Stimulated activated naive CD4-positive, alpha-beta T cell treated with Interleukin-2 at 50 U/mL for 16 hours (primary cell): Measurements from ENCODE around the gene PRKAG2.
A peak's percentile ranks its signal among the peaks of the same experiment; 100 is the strongest.
"Not testable (repeated sequence)": the region's sequence is repeated elsewhere in the genome, so short reads cannot be mapped to it uniquely, and the experiment has no call there.

Source experiments
- DNase-seq: peaks from one replicate; lab custom pipeline; 2025; lab: John Stamatoyannopoulos, UW

PRKAG2 gene

DNA sequence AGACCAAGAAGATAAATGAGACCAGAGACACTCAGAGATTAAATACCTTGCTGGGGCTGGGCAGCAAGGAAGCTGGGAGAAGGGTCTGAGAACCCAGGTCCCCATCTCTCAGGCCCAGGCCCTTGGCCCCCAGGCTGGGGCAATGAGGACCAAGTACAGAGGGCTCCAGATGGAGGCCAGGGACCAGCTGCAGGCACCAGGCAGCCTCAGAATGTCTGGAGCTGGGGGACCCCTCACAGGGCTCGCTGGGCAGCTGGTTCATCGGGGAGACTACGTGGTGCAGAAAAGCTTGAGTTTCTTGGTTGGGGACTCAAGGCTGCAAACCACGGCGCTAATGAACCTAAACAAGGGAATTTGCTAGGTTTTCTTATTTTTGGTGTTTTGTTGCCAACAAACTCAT is 75.6 kb downstream of the PRKAG2 start:
- DNase-seq, result no peak

- no peak for DNase-seq
Observed at GRCh38 chr7:151800861-151801260, 76.1 kb downstream of the PRKAG2 start.

- no peak for DNase-seq
Observed at GRCh38 chr7:151800391-151800790, 76.5 kb downstream of the PRKAG2 start.

- DNase-seq, result no peak
Observed at GRCh38 chr7:151799506-151799905, 77.4 kb downstream of the PRKAG2 start.

- no peak for DNase-seq
Observed at GRCh38 chr7:151798851-151799448, 78.0 kb downstream of the PRKAG2 start.

DNA sequence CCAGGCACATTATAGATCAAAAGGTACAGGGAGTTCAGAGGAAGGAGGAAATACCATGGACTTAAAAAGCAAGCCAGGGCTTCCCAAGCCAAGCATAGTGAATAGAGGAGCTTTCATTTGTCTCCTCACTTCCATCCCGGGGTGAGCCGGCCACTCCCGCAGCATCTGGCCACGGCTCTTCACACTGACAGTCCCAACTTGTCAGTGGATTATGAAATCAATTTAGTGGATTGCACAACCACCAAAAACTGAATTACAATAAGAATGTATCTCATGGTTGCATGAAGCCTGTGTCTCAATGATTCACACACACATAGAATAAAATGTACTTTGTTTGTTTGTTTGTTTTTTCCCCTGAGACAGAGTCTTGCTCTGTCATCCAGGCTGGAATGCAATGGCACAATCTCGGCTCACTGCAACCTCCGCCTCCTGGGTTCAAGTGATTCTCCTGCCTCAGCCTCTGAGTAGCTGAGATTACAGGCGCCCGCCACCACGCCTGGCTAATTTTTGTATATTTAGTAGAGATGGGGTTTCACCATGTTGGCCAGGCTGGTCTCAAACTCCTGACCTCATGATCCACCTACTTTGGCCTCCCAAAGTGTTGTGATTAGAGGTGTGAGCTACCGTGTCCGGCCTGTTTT is 79.1 kb downstream of the PRKAG2 start:
- not testable (repeated sequence) for DNase-seq

DNA sequence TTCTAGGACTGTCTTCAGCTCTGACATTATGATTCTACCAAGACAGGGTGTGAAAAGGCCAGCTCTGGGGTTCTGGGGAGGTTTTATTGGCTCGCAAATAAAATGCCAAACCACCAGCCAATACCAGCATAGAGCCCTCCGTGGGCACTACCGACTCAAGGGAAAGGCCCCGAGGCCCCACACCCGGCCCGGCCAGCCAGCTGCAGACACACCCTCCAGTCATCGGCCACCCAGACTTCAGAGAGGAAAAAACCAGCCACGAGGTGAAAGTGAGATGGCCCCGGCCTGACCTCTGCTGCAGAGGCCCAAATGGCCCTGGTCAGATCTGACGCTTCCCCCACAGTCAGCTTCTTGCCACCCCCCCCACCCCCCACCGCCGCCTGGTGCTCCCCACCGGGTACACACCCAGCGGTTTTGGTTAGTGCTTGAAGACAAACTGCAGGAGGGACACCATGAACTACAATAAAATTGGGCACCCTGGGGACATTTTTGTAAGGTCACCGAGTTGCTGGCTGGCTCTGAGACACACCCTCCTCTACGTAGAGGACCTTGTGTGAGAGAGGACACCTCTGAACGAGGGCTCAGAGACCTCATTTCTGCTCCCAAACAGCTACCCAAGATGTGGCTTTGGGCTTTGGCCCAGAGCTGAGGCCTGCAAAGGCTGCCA is 79.9 kb downstream of the PRKAG2 start:
- no peak for DNase-seq

DNA sequence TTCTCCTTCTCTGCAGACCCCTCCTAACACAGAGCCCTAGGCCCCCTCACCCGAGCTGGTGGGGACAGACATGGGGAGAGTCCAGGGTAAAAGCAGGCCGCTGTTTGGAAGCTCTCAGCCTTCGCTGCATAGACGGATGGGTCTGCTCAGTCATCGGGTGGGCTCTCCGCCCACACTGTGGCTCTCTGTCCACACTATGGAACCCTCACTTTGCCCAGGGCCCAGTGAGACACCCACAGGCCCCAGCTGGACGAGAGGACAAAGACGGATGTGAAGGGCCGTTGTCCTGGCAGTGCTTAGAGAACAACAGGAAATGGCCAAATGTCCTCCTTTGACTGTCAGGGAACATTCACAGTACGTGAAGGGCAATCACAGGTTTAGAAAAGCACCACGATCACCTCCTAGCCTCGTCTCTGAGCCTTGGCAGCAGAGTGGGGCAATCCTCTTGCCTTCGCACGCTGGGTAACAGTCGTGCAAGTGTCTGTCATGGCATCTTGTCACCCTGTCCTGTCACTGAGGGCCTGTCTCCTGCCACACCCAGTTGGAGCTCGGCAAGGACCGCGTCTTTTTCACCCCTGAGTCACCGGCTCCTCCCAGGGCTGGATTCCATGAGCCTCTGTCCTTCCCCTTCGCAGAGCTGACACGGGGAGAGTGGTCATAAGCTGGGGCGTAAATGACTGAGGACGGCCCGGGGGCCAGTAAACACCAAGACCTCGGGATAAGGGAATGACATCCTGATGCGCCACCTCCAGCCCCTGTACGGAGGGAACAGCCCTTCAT is 80.6 kb downstream of the PRKAG2 start:
- DNase-seq, result no peak

GRCh38 chr7:151795168-151795811 is 81.6 kb downstream of the PRKAG2 start:
- peak; percentile 91 for DNase-seq

DNA sequence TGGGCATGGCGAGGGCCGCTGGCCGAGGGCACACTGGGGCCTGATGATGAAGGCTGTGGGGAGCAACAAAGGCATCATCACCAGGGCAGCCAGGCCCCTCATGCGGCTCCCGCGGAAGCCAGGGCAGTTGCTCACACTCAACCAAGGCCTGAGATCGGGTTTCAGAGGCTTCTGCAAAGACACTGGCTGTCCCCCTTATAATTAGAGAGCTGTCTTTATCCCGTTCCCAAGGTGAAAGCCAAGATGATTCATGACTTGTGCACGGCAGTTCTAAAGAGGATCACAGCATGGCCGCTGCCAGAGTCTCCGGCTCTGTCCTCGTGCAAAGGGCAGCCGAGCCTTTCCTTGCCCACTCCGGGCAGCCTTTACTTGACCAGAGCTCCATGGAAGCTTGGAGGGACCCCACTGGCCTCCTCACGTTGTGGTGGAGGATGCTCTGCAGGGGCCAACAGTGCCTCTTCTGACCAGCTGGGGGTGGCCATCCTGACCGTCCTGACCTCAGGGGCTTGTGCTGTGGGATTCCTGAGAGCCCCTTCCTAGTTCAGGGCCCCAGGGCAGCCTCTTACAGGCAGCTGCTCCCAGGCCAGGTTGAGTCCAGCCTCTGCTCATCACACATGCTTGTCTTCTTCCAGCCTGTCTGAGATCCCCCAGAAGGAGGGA is 82.3 kb downstream of the PRKAG2 start:
- no peak for DNase-seq

GRCh38 chr7:151793991-151794507 is 82.9 kb downstream of the PRKAG2 start:
- DNase-seq, result no peak

DNA sequence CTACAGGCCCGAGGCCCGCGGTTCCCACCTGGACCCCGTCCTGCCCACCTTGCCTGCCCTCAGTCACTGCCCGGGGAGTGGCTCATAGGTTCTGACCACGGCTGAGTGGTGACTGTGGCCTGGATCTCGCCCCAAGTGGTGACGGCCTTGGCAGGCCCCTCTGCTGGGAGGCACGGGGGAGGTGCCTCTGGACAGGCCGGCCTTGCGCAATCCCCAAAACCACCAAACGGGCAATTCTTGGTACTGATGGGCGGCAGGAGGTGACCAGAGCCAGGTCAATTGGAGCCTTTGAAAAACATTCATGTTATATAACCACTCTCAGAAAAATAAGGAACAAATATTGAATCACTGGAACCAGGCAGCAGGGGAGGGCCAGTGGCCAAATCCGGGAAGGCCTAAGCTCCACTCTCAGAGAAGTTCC is 83.4 kb downstream of the PRKAG2 start:
- DNase-seq, result no peak

GRCh38 chr7:151792636-151793035 is 84.3 kb downstream of the PRKAG2 start:
- DNase-seq, result no peak

GRCh38 chr7:151792086-151792485 is 84.8 kb downstream of the PRKAG2 start:
- DNase-seq, result no peak

GRCh38 chr7:151790830-151791620 is 85.9 kb downstream of the PRKAG2 start:
- no peak for DNase-seq

DNA sequence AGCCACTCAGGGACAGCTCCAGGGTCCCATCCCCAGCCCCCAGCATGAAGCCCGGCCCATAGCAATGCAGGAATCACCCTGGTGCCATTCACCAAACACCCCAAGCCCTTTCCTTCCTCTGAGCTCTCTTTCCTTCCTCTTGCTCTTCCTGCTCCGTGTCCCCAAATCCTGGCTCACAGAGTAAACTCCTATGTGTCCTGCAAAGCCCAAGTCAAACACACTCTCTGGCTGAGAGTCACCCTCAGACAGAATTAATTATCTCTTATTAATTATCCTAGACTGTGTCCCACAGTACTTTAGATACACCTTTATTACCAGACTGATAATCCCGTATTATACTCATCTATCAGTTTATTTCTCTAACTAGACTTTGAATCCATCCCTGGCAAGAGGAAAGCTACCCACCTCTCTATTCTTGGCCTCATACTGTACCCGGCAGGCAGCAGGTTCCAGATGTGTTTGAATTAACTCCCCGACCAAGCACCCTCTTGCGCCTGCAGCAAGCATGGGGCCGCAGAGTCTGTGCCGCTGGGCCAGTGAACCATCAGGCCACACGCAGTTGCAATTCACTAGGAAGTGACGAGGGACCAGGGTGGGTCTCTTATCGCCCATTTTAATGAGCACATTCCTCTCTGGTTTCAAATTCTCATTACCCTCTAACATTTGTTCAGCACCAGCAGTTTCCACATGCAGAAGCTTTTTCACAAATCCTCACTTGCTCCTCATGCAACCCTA is 86.7 kb downstream of the PRKAG2 start:
- no peak for DNase-seq

DNA sequence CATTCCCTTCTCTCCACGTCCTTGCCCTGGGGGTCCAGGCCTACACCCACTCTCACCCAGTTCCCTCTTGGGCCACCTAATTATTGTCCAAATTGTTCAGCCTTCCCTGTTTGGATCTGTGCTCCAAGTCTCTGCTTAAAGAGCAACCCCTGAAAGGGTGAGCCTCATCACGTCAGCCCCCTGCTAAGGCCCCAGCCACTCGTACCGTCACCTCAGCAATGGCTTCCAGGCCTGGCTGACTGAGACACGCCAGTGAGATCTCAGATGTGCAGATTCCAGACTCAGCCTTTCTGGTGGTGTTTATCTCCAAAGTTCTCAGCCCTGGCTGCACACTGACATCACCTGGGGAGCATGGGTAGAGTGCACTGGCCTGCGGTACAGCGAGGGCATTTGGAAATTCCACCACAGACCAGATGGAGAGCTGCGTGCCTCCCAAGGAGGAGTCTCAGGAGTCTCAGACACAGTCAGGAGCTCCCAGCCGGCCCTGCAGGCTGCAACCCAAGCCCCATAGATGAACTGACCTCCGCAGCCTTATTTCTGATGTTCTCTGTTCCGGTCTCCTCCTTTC is 87.5 kb downstream of the PRKAG2 start:
- no peak for DNase-seq

- no peak for DNase-seq
Observed at GRCh38 chr7:151787348-151787747, 89.6 kb downstream of the PRKAG2 start.

GRCh38 chr7:151786936-151787335 is 90.0 kb downstream of the PRKAG2 start:
- no peak for DNase-seq

GRCh38 chr7:151786241-151786640 is 90.7 kb downstream of the PRKAG2 start:
- DNase-seq, result no peak
